ENCODE results near the gene ZNF213. TPM values are rescaled to one million over a fixed set of nuclear protein-coding genes. Genes with fewer than 3 reads are reported as not detected.

The ZNF213 gene
- total RNA-seq, 1 experiment from 2014 or later, result 5.3 TPM

DNA sequence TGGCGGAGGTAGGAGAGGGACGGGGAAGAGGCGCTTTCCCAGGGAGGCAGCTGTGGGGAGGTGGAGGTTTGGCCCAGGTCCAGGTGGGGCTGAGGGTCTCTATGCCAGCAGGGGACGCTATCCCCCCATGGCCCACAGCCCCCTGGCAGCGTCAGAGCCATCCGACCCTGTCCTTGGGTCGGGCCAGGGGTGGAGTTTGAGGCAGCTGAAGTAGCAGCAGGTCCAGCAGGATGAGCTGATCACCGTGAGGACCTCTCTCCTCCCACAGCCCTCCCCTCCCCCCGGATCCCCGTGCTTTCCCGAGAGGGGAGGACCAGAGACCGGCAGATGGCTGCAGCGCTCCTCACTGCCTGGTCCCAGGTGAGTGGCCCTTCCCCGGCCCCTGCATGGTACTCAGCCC, 19.3 kb upstream of the ZNF213 start:
- no TSS peak for BruUV-seq (replicated peaks)
- Mint-ChIP-seq H3K27me3 (ENCODE audit: insufficient read depth, unreplicated experiment) (no peaks in the 10 kb centered on the region), H3K36me3 (ENCODE audit: insufficient read depth, unreplicated experiment) (peaks cover 19% of the 10 kb centered on the region), H3K4me1 (ENCODE audit: low read depth, unreplicated experiment) (peaks cover 6% of the 10 kb centered on the region), H3K4me3 (ENCODE audit: unreplicated experiment) (no peak overlapping the region), H3K9me3 (ENCODE audit: unreplicated experiment) (no peaks in the 10 kb centered on the region), H3K27ac (ENCODE audit: unreplicated experiment) (no peak overlapping the region)
- intact Hi-C loops (cut with micrococcal nuclease; ENCODE audit: unreplicated experiment), result no loop called here
- TF ChIP-seq CTCF (IDR thresholded peaks at IDR 0.05; ENCODE audit: insufficient read depth in 1 of 2, low read depth in 1 of 2, low read length in 1 of 2, severe bottlenecking in 1 of 2, unreplicated experiment in 1 of 2), result no peak
- Histone ChIP-seq H3K4me1 (peaks cover 4% of the 10 kb centered on the region; the same call in 1 of the 2 replicates), H3K27me3 (replicated peaks; ENCODE audit: control insufficient read depth, insufficient read depth, low read length) (no peaks in the 10 kb centered on the region), H3K9me3 (no peaks in the 10 kb centered on the region), H3K4me3 (ENCODE audit: low read depth, low read length) (no peak overlapping the region), H3K36me3 (ENCODE audit: control insufficient read depth, insufficient read depth, low read length) (no peaks in the 10 kb centered on the region)
- ChIA-PET POLR2A (no interaction called here), CTCF (no interaction called here)
- no peak for DNase-seq

DNA sequence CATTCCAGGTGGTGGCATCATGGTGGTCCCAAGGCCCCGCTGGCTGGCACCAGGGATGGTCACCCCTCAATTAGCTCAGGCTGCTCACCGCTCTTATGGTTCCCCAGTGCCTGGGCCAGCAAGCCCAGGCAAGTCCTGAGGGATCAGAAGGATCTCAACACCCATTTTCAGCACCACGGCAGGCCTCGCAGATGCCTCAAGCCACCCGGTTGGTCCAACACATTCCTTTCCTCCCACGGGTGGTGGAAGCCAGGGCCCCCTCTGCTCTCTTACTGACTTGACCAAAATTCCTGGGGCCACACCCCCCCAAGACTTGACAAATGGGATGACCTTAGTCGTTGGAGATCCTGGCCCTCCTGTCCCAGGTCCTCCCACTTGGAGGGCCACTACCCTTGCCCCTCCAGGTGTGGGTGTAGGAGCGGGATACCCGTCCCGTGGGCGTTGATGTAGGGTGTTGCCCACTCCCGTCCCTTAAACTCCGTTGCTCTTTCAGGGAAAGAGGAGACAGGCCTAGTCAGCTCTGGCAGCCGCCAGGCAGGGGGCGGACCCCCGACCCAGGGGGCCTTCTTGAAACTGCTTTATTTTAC, 16.5 kb upstream of the ZNF213 start:
- H3K9me3 ChIP-seq, result no peaks in the 10 kb centered on the region
- no peak overlapping the region for H3K4me3 ChIP-seq (ENCODE audit: low read depth, low read length)
- intact Hi-C loops (cut with micrococcal nuclease; ENCODE audit: unreplicated experiment), result no loop called here
- ChIA-PET POLR2A (no interaction called here), CTCF (interaction anchor here (1.3 kb wide), 1 partner anchor 11 kb away, joined by 4 read pairs; no protein-coding TSS in a partner anchor)
- H3K27me3 Mint-ChIP-seq (ENCODE audit: insufficient read depth, unreplicated experiment), result no peaks in the 10 kb centered on the region
- no TSS peak for BruUV-seq (replicated peaks)
- no peaks in the 10 kb centered on the region for H3K9me3 Mint-ChIP-seq (ENCODE audit: unreplicated experiment)
- no peaks in the 10 kb centered on the region for H3K36me3 ChIP-seq (ENCODE audit: control insufficient read depth, insufficient read depth, low read length)
- H3K4me3 Mint-ChIP-seq (ENCODE audit: unreplicated experiment), result no peak overlapping the region
- no peak overlapping the region for H3K27ac Mint-ChIP-seq (ENCODE audit: unreplicated experiment)
- no peak for DNase-seq
- H3K27me3 ChIP-seq (replicated peaks; ENCODE audit: control insufficient read depth, insufficient read depth, low read length), result no peaks in the 10 kb centered on the region
- TF ChIP-seq CTCF (IDR thresholded peaks at IDR 0.05; ENCODE audit: insufficient read depth in 1 of 2, low read depth in 1 of 2, low read length in 1 of 2, severe bottlenecking in 1 of 2, unreplicated experiment in 1 of 2), result no peak
- peaks cover under 1% of the 10 kb centered on the region for H3K4me1 Mint-ChIP-seq (ENCODE audit: low read depth, unreplicated experiment)
- H3K36me3 Mint-ChIP-seq (ENCODE audit: insufficient read depth, unreplicated experiment), result peaks cover 19% of the 10 kb centered on the region
- no peaks in the 10 kb centered on the region for H3K4me1 ChIP-seq

- peaks cover 6% of the 10 kb centered on the region for H3K4me1 Mint-ChIP-seq (ENCODE audit: low read depth, unreplicated experiment)
- H3K27ac Mint-ChIP-seq (ENCODE audit: unreplicated experiment), result no peak overlapping the region
These were observed 16.0 kb upstream of the ZNF213 start for GRCh38 chr16:3118846-3119245.

More at GRCh38 chr16:3118846-3119245, 16.0 kb upstream of the ZNF213 start:
- no peaks in the 10 kb centered on the region for H3K9me3 ChIP-seq
- H3K36me3 ChIP-seq (ENCODE audit: control insufficient read depth, insufficient read depth, low read length), result no peaks in the 10 kb centered on the region
- peaks cover 4% of the 10 kb centered on the region; the same call in 1 of the 2 replicates for H3K4me1 ChIP-seq
- intact Hi-C loops (cut with micrococcal nuclease; ENCODE audit: unreplicated experiment), result no loop called here
- no peak overlapping the region for H3K4me3 Mint-ChIP-seq (ENCODE audit: unreplicated experiment)
- no peak for TF ChIP-seq CTCF (IDR thresholded peaks at IDR 0.05; ENCODE audit: insufficient read depth in 1 of 2, low read depth in 1 of 2, low read length in 1 of 2, severe bottlenecking in 1 of 2, unreplicated experiment in 1 of 2)
- H3K27me3 Mint-ChIP-seq (ENCODE audit: insufficient read depth, unreplicated experiment), result no peaks in the 10 kb centered on the region
- H3K36me3 Mint-ChIP-seq (ENCODE audit: insufficient read depth, unreplicated experiment), result peaks cover 20% of the 10 kb centered on the region
- H3K4me3 ChIP-seq (ENCODE audit: low read depth, low read length), result no peak overlapping the region
- no peak for DNase-seq
- H3K9me3 Mint-ChIP-seq (ENCODE audit: unreplicated experiment), result no peaks in the 10 kb centered on the region
- no peaks in the 10 kb centered on the region for H3K27me3 ChIP-seq (replicated peaks; ENCODE audit: control insufficient read depth, insufficient read depth, low read length)
- ChIA-PET POLR2A (interaction anchor here (0.7 kb wide), 1 partner anchor 54 kb away, joined by 3 read pairs; the partner anchor contains the start of gene IL32), CTCF (interaction anchor here (1.3 kb wide), 1 partner anchor 11 kb away, joined by 4 read pairs; no protein-coding TSS in a partner anchor)
- no TSS peak for BruUV-seq (replicated peaks)
